Activated CD4-positive, alpha-beta T cell treated with anti-CD3 and anti-CD28 coated beads for 1 hour (primary cell): ENCODE measurements around the gene DGKZ.

Experiments
- DNase-seq: peaks from one replicate; pipeline ENCODE4 v3.0.0-alpha.2; 2020

The DGKZ gene

GRCh38 chr11:46330154-46330553 is 17.1 kb upstream of the DGKZ start:
- DNase-seq: no peak

- DNase-seq: no peak
Measured at GRCh38 chr11:46330563-46331281, 16.5 kb upstream of the DGKZ start.

- DNase-seq: peak; percentile 28
Measured at GRCh38 chr11:46331282-46331984, 15.8 kb upstream of the DGKZ start.

- no peak for DNase-seq
Measured at GRCh38 chr11:46332093-46332567, 15.1 kb upstream of the DGKZ start.

- DNase-seq: peak; percentile 45
Measured at GRCh38 chr11:46332568-46333393, 14.5 kb upstream of the DGKZ start.

- DNase-seq: no peak
Measured at GRCh38 chr11:46333394-46333947, 13.8 kb upstream of the DGKZ start.

GRCh38 chr11:46334211-46334610 is 13.1 kb upstream of the DGKZ start:
- DNase-seq: no peak

GRCh38 chr11:46335271-46335670 is 12.0 kb upstream of the DGKZ start:
- no peak for DNase-seq

- no peak for DNase-seq
Measured at GRCh38 chr11:46335890-46336562, 11.2 kb upstream of the DGKZ start.

- DNase-seq: no peak
Measured at GRCh38 chr11:46336563-46337180, 10.6 kb upstream of the DGKZ start.

- no peak for DNase-seq
Measured at GRCh38 chr11:46337626-46338345, 9.5 kb upstream of the DGKZ start.

- no peak for DNase-seq
Measured at GRCh38 chr11:46338636-46338987, 8.7 kb upstream of the DGKZ start.

GRCh38 chr11:46338988-46339666 is 8.1 kb upstream of the DGKZ start:
- DNase-seq: no peak

- no peak for DNase-seq
Measured at GRCh38 chr11:46339816-46340215, 7.4 kb upstream of the DGKZ start.

GRCh38 chr11:46341454-46341853 is 5.8 kb upstream of the DGKZ start:
- DNase-seq: no peak

- DNase-seq: no peak
Measured at GRCh38 chr11:46342239-46342638, 5.0 kb upstream of the DGKZ start.

- no peak for DNase-seq
Measured at GRCh38 chr11:46343520-46343919, 3.7 kb upstream of the DGKZ start.

- DNase-seq: no peak
Measured at GRCh38 chr11:46345131-46345597, 2.1 kb upstream of the DGKZ start.

- no peak for DNase-seq
Measured at GRCh38 chr11:46345881-46346484, 1.3 kb upstream of the DGKZ start.

- peak; percentile 20 for DNase-seq
Measured at GRCh38 chr11:46347637-46348311, 511 bp downstream of the DGKZ start.
